HUES64 (cell line): ENCODE measurements around the gene MT1M. TPM values are rescaled to one million over a fixed set of nuclear protein-coding genes. Genes with fewer than 3 reads are reported as not detected.
A peak's percentile ranks its signal among the peaks of the same experiment; 100 is the strongest.
"Not testable (repeated sequence)": the region's sequence is repeated elsewhere in the genome, so short reads cannot be mapped to it uniquely, and the experiment has no call there.

ENCODE experiments used
- H3K27ac ChIP-seq: 2 replicates; pipeline ENCODE4 v1.7.0; 2013; ENCODE audit warnings: low read depth, low read length, inconsistent platforms
- H3K27me3 ChIP-seq: 2 replicates; pipeline ENCODE4 v1.6.1; 2013; ENCODE audit warnings: mild to moderate bottlenecking, low read length; ENCODE audit not compliant: insufficient read depth
- H3K36me3 ChIP-seq: 2 replicates; pipeline ENCODE4 v1.6.1; 2013; ENCODE audit warnings: mild to moderate bottlenecking, low read length; ENCODE audit not compliant: insufficient read depth
- H3K4me1 ChIP-seq: 2 replicates; pipeline ENCODE4 v1.6.1; 2013; ENCODE audit warnings: mild to moderate bottlenecking, low read length, moderate library complexity; ENCODE audit not compliant: insufficient read depth
- H3K4me3 ChIP-seq: 2 replicates; pipeline ENCODE4 v1.5.1; 2013; ENCODE audit warnings: mild to moderate bottlenecking, low read length, moderate library complexity
- H3K9ac ChIP-seq: 2 replicates; pipeline ENCODE4 v1.6.1; 2013; ENCODE audit warnings: mild to moderate bottlenecking, low read depth, low read length
- H3K9me3 ChIP-seq: 2 replicates; pipeline ENCODE4 v1.6.1; 2013; ENCODE audit warnings: low read depth, low read length; ENCODE audit not compliant: insufficient read depth
- WGBS: fragments of 150-250, 120-280 bp; methylation state at CpG from one replicate; pipeline ENCODE4 v1.1.7; 2013; ENCODE audit warnings: missing lambda C conversion rate; 5-methylcytosine and 5-hydroxymethylcytosine counted together
- polyA plus RNA-seq, 2 experiments: library from polyadenylated mRNA; stranded (reverse); fragments of 50-300 nt; gene quantifications; one replicate each; pipeline ENCODE4 v1.2.3, GENCODE V29; 2013

The MT1M gene
- 1.1 TPM for polyA plus RNA-seq (2013, experiment 1 of 2)
- polyA plus RNA-seq (2013, experiment 2 of 2) = 1.1 TPM

- Histone ChIP-seq H3K9ac (no peak within 1 kb of the TSS), H3K27me3 (peaks cover 99% of the 10 kb centered on the region), H3K4me1 (no peaks in the 10 kb centered on the region)
These were observed at the start of gene MT1M for GRCh38 chr16:56632156-56632847. MT1M (plus strand) TSS chr16:56632659; CDS start chr16:56632732, 73 bp downstream.

GRCh38 chr16:56582911-56583310 lies 49.5 kb upstream of the MT1M start:
- not testable (repeated sequence) for H3K36me3 ChIP-seq, H3K4me1 ChIP-seq, H3K9ac ChIP-seq, H3K4me3 ChIP-seq, H3K9me3 ChIP-seq, H3K27ac ChIP-seq
- 97% methylated on average over 2 of the region's 2 CpGs for WGBS
- H3K27me3 ChIP-seq = peaks cover 38% of the 10 kb centered on the region

More at GRCh38 chr16:56632156-56632847, at the start of gene MT1M:
- Histone ChIP-seq H3K27ac (no peak within 1 kb of the TSS), H3K9me3 (no peaks in the 10 kb centered on the region), H3K4me3 (peak within 1 kb of the TSS; percentile 44), H3K36me3 (no peaks in the 10 kb centered on the region)
- WGBS = 1% methylated on average over 58 of the region's 61 CpGs

- no peaks in the 10 kb centered on the region for H3K9me3 ChIP-seq
- WGBS = 85% methylated on average over 11 of the region's 11 CpGs
- peaks cover 45% of the 10 kb centered on the region for H3K27me3 ChIP-seq
- H3K36me3 ChIP-seq = no peaks in the 10 kb centered on the region
- no peak overlapping the region for H3K9ac ChIP-seq
- no peak overlapping the region for H3K27ac ChIP-seq
- no peaks in the 10 kb centered on the region for H3K4me1 ChIP-seq
- no peak overlapping the region for H3K4me3 ChIP-seq
These were observed 48.9 kb upstream of the MT1M start for GRCh38 chr16:56583351-56584168.

- peaks cover 52% of the 10 kb centered on the region for H3K27me3 ChIP-seq
- H3K9me3 ChIP-seq = no peaks in the 10 kb centered on the region
- H3K27ac ChIP-seq = no peak overlapping the region
- no peak overlapping the region for H3K4me3 ChIP-seq
- 87% methylated on average over 11 of the region's 11 CpGs for WGBS
- H3K9ac ChIP-seq = no peak overlapping the region
- no peaks in the 10 kb centered on the region for H3K36me3 ChIP-seq
- H3K4me1 ChIP-seq = 0 out of 2 replicates have a peak, but pooled peaks cover 2% of the 10 kb centered on the region
These were observed 48.2 kb upstream of the MT1M start for GRCh38 chr16:56584276-56584675.

- H3K4me1 ChIP-seq = 0 out of 2 replicates have a peak, but pooled peaks cover 7% of the 10 kb centered on the region
- no peaks in the 10 kb centered on the region for H3K9me3 ChIP-seq
- no peak overlapping the region for H3K9ac ChIP-seq
- H3K4me3 ChIP-seq = peak overlapping the region; percentile 41
- WGBS = 44% methylated on average over 9 of the region's 9 CpGs
- H3K27ac ChIP-seq = no peak overlapping the region
- no peaks in the 10 kb centered on the region for H3K36me3 ChIP-seq
- H3K27me3 ChIP-seq = peaks cover 84% of the 10 kb centered on the region
These were observed 43.7 kb upstream of the MT1M start for GRCh38 chr16:56588781-56589140.

GRCh38 chr16:56589141-56590039 lies 43.1 kb upstream of the MT1M start, which contains the start of gene MT3:
MT3 (plus strand) TSS chr16:56589528; CDS start chr16:56589591, 63 bp downstream.
- H3K4me1 ChIP-seq = 0 out of 2 replicates have a peak, but pooled peaks cover 7% of the 10 kb centered on the region
- H3K4me3 ChIP-seq = peak within 1 kb of the TSS; percentile 41
- no peak within 1 kb of the TSS for H3K9ac ChIP-seq
- no peaks in the 10 kb centered on the region for H3K9me3 ChIP-seq
- no peaks in the 10 kb centered on the region for H3K36me3 ChIP-seq
- H3K27me3 ChIP-seq = peaks cover 84% of the 10 kb centered on the region
- 6% methylated on average over 87 of the region's 87 CpGs for WGBS
- H3K27ac ChIP-seq = no peak within 1 kb of the TSS

- Histone ChIP-seq H3K4me3 (no peak overlapping the region), H3K36me3 (no peaks in the 10 kb centered on the region), H3K9ac (no peak overlapping the region), H3K27me3 (peaks cover 68% of the 10 kb centered on the region), H3K27ac (no peak overlapping the region), H3K9me3 (no peaks in the 10 kb centered on the region), H3K4me1 (0 out of 2 replicates have a peak, but pooled peaks cover 7% of the 10 kb centered on the region)
- 81% methylated on average over 4 of the region's 4 CpGs for WGBS
These were observed 40.9 kb upstream of the MT1M start for GRCh38 chr16:56591377-56592060.

- H3K9me3 ChIP-seq = no peaks in the 10 kb centered on the region
- no peak overlapping the region for H3K9ac ChIP-seq
- 62% methylated on average over 5 of the region's 6 CpGs for WGBS
- no peak overlapping the region for H3K4me3 ChIP-seq
- H3K36me3 ChIP-seq = no peaks in the 10 kb centered on the region
- no peak overlapping the region for H3K27ac ChIP-seq
- 0 out of 2 replicates have a peak, but pooled peaks cover 7% of the 10 kb centered on the region for H3K4me1 ChIP-seq
- peaks cover 46% of the 10 kb centered on the region for H3K27me3 ChIP-seq
These were observed 38.7 kb upstream of the MT1M start for GRCh38 chr16:56593573-56594291.

- no peak overlapping the region for H3K9ac ChIP-seq
- 92% methylated on average over 2 of the region's 5 CpGs for WGBS
- H3K4me3 ChIP-seq = no peak overlapping the region
- no peaks in the 10 kb centered on the region for H3K36me3 ChIP-seq
- peaks cover 41% of the 10 kb centered on the region for H3K27me3 ChIP-seq
- H3K4me1 ChIP-seq = 0 out of 2 replicates have a peak, but pooled peaks cover 4% of the 10 kb centered on the region
- no peak overlapping the region for H3K27ac ChIP-seq
- no peaks in the 10 kb centered on the region for H3K9me3 ChIP-seq
These were observed 38.2 kb upstream of the MT1M start for GRCh38 chr16:56594292-56594619.
